Central memory CD4-positive, alpha-beta T cell (primary cell): Measurements from ENCODE around the gene ZNF80.

ENCODE experiments used
- DNase-seq: peaks from one replicate; pipeline ENCODE4 v3.0.0; 2022

ZNF80 gene

GRCh38 chr3:114218578-114219185 is 18.7 kb downstream of the ZNF80 start:
- DNase-seq = no peak

- DNase-seq = no peak
Measured at GRCh38 chr3:114218006-114218405, 19.4 kb downstream of the ZNF80 start.

GRCh38 chr3:114217266-114217665 is 20.1 kb downstream of the ZNF80 start:
- no peak for DNase-seq

GRCh38 chr3:114216186-114216970 is 21.0 kb downstream of the ZNF80 start:
- DNase-seq = no peak

DNA sequence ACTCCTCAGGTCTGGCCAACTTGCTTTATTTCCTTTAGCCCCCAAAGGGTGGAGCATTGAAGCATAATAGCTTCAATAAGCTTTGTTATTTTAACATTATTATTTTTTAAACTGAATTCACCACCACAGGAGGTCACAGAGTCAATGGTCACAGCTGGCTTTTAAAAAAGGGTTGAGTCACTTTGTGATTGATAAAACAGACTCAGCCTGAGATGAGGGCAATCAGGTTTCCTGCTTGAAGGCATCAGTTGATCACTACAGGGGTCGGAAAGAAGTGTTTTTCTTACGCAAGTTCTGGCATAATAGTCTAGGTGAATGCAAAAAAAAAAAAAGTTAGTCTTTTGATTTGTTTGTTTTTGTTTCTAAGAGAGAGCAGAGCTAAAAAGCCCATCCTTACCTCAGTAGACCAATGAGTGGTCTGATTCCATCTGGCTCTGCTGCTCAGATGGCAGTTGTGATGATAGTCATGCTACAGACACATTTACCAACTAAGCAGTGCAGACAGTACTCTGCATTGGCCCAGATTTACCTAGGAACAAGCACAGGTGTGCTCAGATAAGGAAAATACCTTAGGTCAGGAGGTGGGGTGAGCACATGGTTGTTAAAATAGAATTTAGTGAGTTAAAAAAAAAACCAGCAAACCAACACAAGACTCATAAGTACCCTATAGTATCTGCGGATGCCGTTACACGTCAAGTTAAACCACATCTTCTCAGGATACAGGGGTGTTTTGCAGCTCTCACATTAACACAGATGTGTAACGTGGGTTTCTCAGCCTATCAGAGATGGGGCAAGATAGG is 22.6 kb downstream of the ZNF80 start:
- DNase-seq = peak; percentile 83

DNA sequence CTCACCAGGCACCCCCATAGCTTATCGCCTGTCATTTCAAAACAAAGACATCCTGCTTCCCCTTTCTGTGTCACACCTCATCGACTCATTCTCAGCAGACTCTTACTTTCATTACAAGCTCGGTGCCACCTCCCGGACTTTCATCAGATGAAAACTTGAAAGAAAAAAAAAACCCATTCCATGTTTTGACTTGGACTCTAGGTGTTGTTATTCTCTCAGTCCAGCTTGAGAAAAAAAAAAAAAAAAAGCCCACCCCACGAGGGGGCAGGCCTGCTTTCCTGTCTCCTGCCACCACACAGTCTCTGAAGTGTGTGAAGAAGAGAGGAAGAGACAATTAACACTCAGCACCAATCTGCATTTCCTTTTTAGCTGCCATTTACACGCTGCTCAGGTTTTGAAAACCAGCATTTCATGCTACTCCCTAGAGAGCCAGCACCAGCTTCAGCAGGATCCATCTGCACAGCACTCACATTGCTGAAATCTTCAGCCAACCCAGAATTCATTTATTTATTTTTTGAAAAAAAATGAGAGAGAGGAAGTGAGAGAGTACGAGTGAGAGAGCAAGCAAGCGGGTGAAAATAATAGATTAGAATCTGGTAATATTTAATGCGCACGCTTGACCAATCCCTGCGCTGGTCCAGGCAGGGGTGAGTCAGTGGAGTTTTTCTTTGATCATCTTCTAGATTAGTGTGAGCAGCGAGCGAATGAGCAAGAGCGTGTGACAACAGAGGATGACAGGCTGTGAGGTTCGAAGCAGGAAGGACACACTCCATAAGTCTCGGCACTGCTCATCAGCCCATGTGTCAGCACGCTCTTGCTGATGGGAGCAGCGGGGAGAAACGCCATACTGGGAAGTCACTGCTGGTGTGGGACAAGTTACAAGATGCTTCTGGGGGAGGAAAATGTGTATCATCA is 23.5 kb downstream of the ZNF80 start:
- DNase-seq = peak; percentile 74

- DNase-seq = no peak
Measured at GRCh38 chr3:114213292-114213626, 24.1 kb downstream of the ZNF80 start.

DNA sequence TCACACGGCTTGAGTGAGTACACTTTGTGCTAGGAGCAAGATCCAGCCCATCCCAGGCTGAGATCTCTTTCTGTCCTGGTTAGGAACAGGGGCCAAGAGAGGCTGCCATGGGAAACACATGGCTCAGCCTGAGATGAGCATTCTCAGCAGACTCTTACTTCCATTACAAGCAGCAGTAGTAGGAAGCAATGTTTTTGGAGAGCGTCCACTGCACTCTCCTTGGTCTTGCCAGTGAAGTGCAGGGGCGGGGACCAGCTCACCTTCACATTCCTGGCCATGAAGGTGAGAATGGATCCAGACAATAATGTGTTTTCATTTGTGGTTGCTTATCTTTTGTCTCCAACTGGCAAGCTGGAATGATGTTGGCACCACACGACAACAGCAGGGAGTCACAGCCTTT is 24.7 kb downstream of the ZNF80 start:
- DNase-seq = no peak

DNA sequence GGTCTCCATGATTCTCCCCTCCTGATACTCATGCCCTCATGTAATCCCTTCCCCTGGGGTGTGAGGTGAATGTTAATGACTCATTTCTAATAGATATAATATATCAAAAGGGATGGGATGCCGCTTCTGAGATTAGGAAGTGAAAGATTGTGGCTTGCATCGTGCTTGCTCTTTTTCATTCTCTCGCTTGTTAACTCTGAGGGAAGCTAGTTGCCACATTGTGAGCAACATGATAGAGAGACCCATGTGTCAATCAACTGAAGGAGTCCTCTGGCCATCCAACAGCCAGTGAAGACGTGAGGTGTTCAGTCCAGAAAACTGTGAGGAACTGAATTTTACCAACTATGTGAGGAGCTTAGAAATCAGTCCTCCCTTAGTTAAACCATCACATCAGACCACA is 29.6 kb downstream of the ZNF80 start:
- DNase-seq = no peak

- no peak for DNase-seq
Measured at GRCh38 chr3:114206342-114206741, 31.0 kb downstream of the ZNF80 start.

DNA sequence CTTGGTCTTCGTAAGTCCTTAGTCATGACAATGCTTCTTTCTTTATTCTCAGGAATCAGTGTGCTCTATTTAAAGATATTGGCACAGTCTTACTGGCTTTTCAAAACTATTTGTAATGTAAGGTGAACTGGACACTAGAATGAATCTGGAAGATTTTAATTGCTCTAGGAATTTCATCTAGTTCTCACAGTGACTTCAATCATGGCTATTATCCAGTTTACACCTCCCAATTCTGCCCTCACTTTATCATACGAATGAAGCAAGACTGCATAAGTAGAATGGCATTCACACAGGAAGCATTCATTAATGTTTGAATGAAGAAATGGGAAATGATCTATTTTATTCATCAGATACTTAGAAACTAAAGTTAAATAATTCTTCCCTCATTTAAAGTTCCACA is 31.8 kb downstream of the ZNF80 start:
- no peak for DNase-seq

DNA sequence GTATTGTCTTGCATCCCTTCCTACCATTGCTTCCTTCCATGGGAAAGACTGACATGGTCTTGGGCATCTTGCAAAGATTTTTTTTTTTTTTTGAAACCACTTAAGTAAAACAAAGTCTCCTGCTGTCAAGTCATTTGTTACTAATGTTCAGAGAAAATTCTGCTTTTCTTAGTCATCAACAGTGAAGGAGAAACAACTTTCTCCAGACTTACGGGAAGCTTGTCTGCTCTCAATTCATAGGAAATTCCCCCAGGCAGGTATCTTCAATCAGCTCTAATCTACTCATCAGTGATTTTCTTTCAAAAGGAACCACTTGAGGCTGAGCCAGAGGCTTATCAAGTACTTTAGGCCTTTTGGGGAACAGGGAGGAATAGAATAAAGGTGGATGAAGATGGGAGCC is 42.6 kb downstream of the ZNF80 start:
- DNase-seq = no peak

DNA sequence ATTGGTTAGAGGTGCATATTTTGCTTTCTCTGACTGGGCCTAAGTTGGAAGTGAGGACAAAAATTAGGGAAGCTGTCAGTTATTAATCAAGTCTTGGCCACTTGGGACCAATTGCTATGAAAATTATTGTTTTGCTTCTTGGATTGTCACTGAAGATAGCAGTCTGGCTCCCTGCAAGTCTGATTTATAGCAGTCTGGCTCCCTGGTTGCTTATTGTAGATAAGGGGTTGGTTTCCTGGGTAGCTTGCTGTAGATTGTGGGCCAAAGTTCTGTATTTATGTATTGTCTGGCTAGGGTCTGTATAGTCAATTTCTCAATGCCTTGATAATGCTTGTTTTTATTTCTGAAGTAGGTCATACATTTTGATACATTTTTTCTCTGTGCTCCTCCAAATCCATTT is 45.2 kb downstream of the ZNF80 start:
- DNase-seq = no peak

- no peak for DNase-seq
Measured at GRCh38 chr3:114186501-114186900, 50.9 kb downstream of the ZNF80 start.
